AML-193 (cell line): ENCODE data around the gene DNASE1L1.
"Not testable (repeated sequence)": the region's sequence is repeated elsewhere in the genome, so short reads cannot be mapped to it uniquely, and the experiment has no call there.

Source experiments
- DNase-seq, 2 experiments: peaks; one replicate each; lab custom pipeline; 2025; lab: John Stamatoyannopoulos, UW

The DNASE1L1 gene

GRCh38 chrX:154403858-154404257 is 5.2 kb downstream of the DNASE1L1 start:
- DNase-seq = no peak

GRCh38 chrX:154403192-154403591 is 5.9 kb downstream of the DNASE1L1 start:
- no peak for DNase-seq

GRCh38 chrX:154402622-154403127 is 6.4 kb downstream of the DNASE1L1 start:
- no peak for DNase-seq

- no peak for DNase-seq
Observed at GRCh38 chrX:154401918-154402621, 7.0 kb downstream of the DNASE1L1 start.

GRCh38 chrX:154401045-154401799 is 7.8 kb downstream of the DNASE1L1 start:
- DNase-seq = no peak

- DNase-seq = not testable (repeated sequence)
Observed at GRCh38 chrX:154400369-154400817, 8.7 kb downstream of the DNASE1L1 start.

- no peak for DNase-seq
Observed at GRCh38 chrX:154399527-154400368, 9.3 kb downstream of the DNASE1L1 start.

GRCh38 chrX:154398668-154399526 is 10.2 kb downstream of the DNASE1L1 start:
- DNase-seq = peak; percentile 49 to 51

GRCh38 chrX:154397888-154398667 is 11.0 kb downstream of the DNASE1L1 start, which contains the start of gene RPL10:
Gene RPL10, plus strand, starts transcription at chrX:154398377. Its CDS starts 143 bp downstream, at chrX:154398520.
- peak; percentile 80 to 84 for DNase-seq

- DNase-seq = peak in 1 of 2 experiments; percentile 23
Observed at GRCh38 chrX:154396973-154397887, 11.8 kb downstream of the DNASE1L1 start.

GRCh38 chrX:154396363-154396762 is 12.7 kb downstream of the DNASE1L1 start:
- not testable (repeated sequence) for DNase-seq

- not testable (repeated sequence) for DNase-seq
Observed at GRCh38 chrX:154389812-154390747, 19.0 kb downstream of the DNASE1L1 start.

- DNase-seq = not testable (repeated sequence)
Observed at GRCh38 chrX:154388649-154389048, 20.4 kb downstream of the DNASE1L1 start.

- DNase-seq = not testable (repeated sequence)
Observed at GRCh38 chrX:154388094-154388493, 21.0 kb downstream of the DNASE1L1 start.

- no peak for DNase-seq
Observed at GRCh38 chrX:154384284-154384892, 24.7 kb downstream of the DNASE1L1 start.

GRCh38 chrX:154383359-154384283 is 25.4 kb downstream of the DNASE1L1 start:
- DNase-seq = no peak
